ENCODE measurements around the gene PTP4A1. TPM values are rescaled to one million over a fixed set of nuclear protein-coding genes. Genes with fewer than 3 reads are reported as not detected.
A peak's percentile ranks its signal among the peaks of the same experiment; 100 is the strongest.

The PTP4A1 gene
- total and polyA plus RNA-seq, 2 of the 13 experiments (the other 11 are each of a cell fraction or from before 2014, with no cell fraction given): 141 to 376 TPM

DNA sequence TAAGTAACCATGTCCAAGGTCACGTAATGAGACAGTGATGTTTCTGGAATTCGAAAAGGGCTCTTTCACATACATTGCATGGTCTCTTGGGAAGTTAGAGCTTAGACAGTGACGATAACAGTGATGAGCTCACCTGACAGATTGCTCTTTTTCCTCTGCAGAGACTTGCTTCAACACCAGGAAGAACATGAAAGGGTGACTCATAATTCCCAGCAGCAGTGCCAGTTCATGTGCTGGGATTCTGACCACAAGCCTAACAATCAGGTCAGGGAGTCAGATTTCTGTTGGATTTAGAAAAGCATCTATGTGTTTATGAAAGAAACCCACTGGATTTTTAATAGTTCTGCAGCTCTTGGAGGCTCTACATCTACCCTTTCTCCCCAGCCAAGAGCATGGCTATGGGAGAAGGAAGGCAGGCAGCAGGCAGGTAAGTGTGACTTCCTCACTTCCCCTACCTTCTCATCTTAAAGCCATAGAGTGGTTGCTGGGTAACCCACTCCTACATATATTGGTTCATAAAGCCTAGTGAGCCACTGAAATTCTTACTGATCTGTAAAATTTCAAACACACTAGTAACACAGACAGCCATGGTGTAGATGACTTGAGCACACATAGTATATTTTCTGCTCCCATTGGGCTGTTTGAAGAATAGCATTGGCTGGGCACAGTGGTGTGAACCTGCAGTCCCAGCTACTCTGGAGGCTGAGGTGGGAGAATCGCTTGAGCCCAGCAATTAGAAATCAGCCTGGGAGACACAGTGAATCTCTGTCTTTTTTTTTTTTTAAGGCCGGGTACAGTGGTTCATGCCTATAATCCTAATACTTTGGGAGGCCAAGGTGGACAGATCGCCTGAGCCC lies 44.4 kb upstream of the PTP4A1 start (continued):
- TF ChIP-seq ZNF878 (CRISPR knock-in tag; IDR thresholded peaks at IDR 0.05) (peak; percentile 65; the same call in 1 of the 2 replicates), STAG1 (CRISPR knock-in tag; IDR thresholded peaks at IDR 0.05) (peak; percentile 40; the same call in 1 of the 2 replicates), RARA (CRISPR knock-in tag; IDR thresholded peaks at IDR 0.05) (peak; percentile 94), HDAC6 (IDR thresholded peaks at IDR 0.05; ENCODE audit: low read depth, low read length) (no peak), ZSCAN9 (CRISPR knock-in tag; IDR thresholded peaks at IDR 0.05; ENCODE audit: borderline replicate concordance) (peak; percentile 92; the same call in 1 of the 2 replicates), SIN3A (IDR thresholded peaks at IDR 0.05; ENCODE audit: borderline replicate concordance, low read depth, low read length) (peak; percentile 31; the same call in 1 of the 2 replicates), ZNF562 (CRISPR knock-in tag; IDR thresholded peaks at IDR 0.05; ENCODE audit: borderline replicate concordance) (no peak), RBFOX2 (IDR thresholded peaks at IDR 0.05; ENCODE audit: low read depth, low read length) (peak; percentile 15; the same call in 1 of the 2 replicates), RXRA (CRISPR knock-in tag; IDR thresholded peaks at IDR 0.05) (peak; percentile 76; the same call in 1 of the 2 replicates), HOXA7 (CRISPR knock-in tag; IDR thresholded peaks at IDR 0.05) (no peak), KLF12 (CRISPR knock-in tag; IDR thresholded peaks at IDR 0.05; ENCODE audit: borderline replicate concordance) (no peak), ZNF652 (CRISPR knock-in tag; IDR thresholded peaks at IDR 0.05; ENCODE audit: borderline replicate concordance, low read depth) (peak; percentile 58; the same call in 1 of the 2 replicates)
- TF ChIP-seq, protein P1, sequence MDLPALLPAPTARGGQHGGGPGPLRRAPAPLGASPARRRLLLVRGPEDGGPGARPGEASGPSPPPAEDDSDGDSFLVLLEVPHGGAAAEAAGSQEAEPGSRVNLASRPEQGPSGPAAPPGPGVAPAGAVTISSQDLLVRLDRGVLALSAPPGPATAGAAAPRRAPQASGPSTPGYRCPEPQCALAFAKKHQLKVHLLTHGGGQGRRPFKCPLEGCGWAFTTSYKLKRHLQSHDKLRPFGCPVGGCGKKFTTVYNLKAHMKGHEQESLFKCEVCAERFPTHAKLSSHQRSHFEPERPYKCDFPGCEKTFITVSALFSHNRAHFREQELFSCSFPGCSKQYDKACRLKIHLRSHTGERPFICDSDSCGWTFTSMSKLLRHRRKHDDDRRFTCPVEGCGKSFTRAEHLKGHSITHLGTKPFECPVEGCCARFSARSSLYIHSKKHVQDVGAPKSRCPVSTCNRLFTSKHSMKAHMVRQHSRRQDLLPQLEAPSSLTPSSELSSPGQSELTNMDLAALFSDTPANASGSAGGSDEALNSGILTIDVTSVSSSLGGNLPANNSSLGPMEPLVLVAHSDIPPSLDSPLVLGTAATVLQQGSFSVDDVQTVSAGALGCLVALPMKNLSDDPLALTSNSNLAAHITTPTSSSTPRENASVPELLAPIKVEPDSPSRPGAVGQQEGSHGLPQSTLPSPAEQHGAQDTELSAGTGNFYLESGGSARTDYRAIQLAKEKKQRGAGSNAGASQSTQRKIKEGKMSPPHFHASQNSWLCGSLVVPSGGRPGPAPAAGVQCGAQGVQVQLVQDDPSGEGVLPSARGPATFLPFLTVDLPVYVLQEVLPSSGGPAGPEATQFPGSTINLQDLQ (CRISPR knock-in tag; IDR thresholded peaks at IDR 0.05): no peak
- TF ChIP-seq, protein P2, sequence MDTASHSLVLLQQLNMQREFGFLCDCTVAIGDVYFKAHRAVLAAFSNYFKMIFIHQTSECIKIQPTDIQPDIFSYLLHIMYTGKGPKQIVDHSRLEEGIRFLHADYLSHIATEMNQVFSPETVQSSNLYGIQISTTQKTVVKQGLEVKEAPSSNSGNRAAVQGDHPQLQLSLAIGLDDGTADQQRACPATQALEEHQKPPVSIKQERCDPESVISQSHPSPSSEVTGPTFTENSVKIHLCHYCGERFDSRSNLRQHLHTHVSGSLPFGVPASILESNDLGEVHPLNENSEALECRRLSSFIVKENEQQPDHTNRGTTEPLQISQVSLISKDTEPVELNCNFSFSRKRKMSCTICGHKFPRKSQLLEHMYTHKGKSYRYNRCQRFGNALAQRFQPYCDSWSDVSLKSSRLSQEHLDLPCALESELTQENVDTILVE (CRISPR knock-in tag; IDR thresholded peaks at IDR 0.05): peak; percentile 93
- TF ChIP-seq, protein P3, sequence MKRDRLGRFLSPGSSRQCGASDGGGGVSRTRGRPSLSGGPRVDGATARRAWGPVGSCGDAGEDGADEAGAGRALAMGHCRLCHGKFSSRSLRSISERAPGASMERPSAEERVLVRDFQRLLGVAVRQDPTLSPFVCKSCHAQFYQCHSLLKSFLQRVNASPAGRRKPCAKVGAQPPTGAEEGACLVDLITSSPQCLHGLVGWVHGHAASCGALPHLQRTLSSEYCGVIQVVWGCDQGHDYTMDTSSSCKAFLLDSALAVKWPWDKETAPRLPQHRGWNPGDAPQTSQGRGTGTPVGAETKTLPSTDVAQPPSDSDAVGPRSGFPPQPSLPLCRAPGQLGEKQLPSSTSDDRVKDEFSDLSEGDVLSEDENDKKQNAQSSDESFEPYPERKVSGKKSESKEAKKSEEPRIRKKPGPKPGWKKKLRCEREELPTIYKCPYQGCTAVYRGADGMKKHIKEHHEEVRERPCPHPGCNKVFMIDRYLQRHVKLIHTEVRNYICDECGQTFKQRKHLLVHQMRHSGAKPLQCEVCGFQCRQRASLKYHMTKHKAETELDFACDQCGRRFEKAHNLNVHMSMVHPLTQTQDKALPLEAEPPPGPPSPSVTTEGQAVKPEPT (CRISPR knock-in tag; IDR thresholded peaks at IDR 0.05; ENCODE audit: low read depth): no peak
- TF ChIP-seq, protein P4, sequence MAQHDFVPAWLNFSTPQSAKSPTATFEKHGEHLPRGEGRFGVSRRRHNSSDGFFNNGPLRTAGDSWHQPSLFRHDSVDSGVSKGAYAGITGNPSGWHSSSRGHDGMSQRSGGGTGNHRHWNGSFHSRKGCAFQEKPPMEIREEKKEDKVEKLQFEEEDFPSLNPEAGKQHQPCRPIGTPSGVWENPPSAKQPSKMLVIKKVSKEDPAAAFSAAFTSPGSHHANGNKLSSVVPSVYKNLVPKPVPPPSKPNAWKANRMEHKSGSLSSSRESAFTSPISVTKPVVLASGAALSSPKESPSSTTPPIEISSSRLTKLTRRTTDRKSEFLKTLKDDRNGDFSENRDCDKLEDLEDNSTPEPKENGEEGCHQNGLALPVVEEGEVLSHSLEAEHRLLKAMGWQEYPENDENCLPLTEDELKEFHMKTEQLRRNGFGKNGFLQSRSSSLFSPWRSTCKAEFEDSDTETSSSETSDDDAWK (CRISPR knock-in tag; IDR thresholded peaks at IDR 0.05): no peak
- TF ChIP-seq, protein P5, sequence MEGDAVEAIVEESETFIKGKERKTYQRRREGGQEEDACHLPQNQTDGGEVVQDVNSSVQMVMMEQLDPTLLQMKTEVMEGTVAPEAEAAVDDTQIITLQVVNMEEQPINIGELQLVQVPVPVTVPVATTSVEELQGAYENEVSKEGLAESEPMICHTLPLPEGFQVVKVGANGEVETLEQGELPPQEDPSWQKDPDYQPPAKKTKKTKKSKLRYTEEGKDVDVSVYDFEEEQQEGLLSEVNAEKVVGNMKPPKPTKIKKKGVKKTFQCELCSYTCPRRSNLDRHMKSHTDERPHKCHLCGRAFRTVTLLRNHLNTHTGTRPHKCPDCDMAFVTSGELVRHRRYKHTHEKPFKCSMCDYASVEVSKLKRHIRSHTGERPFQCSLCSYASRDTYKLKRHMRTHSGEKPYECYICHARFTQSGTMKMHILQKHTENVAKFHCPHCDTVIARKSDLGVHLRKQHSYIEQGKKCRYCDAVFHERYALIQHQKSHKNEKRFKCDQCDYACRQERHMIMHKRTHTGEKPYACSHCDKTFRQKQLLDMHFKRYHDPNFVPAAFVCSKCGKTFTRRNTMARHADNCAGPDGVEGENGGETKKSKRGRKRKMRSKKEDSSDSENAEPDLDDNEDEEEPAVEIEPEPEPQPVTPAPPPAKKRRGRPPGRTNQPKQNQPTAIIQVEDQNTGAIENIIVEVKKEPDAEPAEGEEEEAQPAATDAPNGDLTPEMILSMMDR (CRISPR knock-in tag; IDR thresholded peaks at IDR 0.05): no peak
